Midbrain (tissue), 1 donor: ENCODE measurements around the gene STIM2.
"Not testable (repeated sequence)": the region's sequence is repeated elsewhere in the genome, so short reads cannot be mapped to it uniquely, and the experiment has no call there.

ENCODE experiments used
- DNase-seq: peaks from one replicate; lab custom pipeline; 2025; lab: John Stamatoyannopoulos, UW

Gene STIM2

DNA sequence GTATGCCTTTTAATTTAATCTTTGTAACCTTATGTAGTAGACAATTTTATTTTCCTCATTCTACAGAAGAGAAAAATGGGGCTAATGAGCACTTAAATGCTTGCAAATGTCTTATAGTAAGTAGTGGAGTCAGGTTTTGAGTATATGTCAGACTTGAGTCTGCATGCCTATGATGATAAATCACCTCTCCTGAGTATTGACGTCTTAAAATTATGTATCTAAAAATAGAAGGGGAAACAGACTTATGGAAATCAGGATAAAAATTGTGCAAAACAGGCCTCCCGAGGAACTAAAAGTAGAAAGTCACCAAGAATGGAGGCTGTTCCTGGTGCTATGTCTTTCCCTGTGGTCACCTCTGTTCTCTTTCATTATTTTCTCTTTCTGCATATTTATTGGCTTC, 92.7 kb downstream of the STIM2 start:
- no peak for DNase-seq

DNA sequence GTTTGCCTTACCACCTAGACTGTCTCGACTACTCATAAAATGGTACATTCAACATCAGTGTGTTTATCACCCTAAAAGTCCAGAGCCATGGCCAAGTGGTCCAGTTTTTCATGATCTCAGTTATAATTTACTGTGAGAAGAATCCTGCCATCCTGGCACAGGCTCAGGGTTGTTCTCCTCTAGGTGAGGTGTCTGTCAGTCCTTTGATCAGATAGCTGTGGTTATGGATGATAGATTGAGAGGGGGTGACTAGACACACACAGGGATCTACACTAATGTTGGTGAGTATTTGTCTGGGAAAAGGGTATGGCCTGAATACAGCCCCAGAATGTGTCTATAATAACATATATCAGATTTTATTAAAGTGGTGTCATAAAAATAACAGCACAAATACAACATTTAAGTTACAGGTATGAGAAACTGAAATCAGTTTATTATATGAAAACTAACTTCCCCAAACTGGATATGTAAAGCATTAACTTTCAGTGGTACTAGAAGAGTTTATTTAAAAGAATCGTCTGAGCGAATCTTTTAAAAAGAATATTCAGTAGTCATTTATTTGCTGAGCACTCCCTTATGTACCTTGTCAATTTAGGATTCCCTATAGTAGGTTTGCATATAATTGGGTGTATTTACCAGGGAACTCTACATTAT, 93.3 kb downstream of the STIM2 start:
- no peak for DNase-seq

DNA sequence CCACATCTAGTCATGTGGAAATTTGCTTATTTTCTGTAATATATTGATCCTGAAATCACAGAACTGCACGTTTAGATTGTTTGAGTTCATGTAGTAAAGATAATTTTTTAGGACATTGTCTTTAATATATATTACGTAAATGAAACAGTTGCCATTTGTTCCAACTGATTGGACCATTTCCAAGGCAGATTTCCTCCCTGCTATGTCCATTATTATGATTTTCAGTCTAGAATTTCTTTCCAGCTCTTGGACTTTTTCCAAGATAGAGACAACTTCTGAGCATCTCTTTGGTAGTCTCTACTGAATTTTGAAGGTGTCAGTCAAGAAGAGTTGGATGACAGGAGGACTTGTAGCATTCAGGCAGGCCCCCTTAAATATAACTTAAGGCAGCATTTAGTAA, 94.6 kb downstream of the STIM2 start:
- no peak for DNase-seq

DNA sequence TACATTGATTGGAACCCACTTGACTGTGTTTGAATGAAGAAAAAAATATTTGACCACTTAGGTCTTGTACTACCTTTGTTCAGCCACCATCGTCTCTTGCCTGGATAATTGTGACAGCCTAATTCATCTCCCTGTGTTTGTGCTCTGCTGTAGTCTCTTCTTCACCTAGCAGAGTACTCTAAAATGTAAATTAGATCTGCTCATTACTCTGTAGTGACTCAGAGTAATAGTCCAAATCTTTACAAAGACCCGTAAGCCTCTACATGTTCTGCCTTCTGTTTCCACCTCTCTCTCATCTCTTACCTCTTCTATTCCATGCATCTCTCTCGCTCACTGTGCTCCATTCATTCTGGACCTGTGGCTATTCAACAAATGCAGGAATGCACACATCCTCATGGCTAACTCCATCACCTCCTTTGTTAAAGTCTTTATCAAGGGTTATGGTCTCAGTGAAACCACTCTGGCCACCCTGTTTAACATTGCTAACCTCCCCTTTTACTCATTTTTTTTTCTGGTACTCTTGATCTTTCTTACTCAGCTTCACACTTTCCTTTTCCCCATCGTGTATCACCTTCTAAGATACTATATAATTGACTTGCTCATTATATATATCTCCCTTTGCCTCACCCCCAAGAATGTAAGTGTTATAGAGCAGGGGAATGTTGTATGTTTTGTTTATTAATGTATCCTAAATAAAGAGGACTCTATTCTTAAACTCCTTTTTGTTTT, 98.4 kb downstream of the STIM2 start:
- no peak for DNase-seq

DNA sequence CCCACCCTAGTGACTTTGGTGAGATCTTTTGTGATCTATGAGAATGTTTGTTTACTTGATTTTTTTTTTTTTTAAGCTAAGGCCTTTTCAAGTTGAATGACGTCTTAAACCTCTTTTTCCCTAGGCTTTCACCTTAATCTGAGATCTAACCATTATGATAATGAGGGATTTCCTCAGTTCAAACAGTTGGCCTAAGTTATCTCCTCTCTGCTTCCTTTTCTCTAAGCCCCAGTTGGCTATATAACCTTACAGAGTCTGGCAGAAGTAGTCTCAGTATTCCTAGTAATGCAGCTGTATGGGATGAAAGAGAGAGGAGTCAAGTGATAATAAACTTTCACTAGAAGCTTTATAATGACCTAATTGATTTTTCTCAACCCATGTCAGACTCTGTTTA, 99.0 kb downstream of the STIM2 start:
- DNase-seq: no peak

DNA sequence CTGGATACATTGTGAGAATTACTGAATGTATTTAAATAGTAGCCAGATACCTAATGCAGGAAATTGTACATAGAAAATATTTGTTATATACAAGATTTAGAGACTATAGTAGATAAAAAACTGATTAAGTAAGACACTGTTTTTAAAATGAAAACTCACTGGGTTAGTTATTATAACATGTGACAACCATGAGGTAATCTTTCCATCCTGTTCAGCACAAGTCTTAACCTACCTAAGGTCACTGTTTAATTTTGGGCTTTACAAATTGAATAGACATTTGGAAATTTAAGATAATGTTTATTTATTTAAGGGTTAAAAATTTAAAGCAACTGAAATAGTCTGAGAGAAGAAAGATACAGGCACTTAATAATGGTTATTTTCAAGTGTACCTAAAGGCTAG, 102.1 kb downstream of the STIM2 start:
- no peak for DNase-seq

DNA sequence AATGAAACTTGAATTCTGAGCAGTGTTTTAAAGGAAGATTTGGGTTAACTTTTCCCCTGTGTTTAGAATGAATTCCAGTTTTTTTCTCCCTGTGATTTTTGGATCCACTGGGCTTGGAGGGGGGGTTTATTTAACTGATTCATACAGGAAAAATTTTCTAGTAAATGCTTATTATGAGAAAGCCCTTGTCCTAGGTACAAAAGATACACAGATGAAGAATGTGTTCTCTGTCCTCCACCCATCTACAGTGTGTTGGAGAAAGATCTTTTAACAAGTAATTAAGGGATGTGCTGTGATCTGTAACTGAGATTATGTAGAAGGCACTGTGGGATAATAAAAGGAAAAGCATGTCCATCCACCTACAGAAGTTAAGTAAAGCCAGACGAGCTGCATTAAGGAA, 103.9 kb downstream of the STIM2 start:
- DNase-seq: no peak

DNA sequence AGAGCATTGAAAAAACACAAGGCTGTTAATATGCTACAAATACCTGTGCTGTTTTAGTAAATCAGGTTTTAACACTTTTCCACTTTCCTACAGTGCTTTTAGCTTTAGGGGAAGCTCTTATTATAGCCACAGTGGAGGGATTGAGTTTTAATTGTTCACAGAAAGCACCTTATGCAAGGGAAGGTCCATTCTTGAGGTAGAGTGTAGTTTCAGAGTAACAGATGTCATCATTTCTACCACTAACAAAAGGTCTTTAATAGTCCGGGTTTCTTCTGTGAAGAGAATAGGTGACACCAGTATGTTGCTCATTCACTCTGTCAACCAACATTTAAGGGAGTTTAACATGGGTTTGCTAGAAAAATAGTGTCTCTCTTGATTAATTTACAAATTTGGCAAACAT, 104.4 kb downstream of the STIM2 start:
- DNase-seq: no peak

DNA sequence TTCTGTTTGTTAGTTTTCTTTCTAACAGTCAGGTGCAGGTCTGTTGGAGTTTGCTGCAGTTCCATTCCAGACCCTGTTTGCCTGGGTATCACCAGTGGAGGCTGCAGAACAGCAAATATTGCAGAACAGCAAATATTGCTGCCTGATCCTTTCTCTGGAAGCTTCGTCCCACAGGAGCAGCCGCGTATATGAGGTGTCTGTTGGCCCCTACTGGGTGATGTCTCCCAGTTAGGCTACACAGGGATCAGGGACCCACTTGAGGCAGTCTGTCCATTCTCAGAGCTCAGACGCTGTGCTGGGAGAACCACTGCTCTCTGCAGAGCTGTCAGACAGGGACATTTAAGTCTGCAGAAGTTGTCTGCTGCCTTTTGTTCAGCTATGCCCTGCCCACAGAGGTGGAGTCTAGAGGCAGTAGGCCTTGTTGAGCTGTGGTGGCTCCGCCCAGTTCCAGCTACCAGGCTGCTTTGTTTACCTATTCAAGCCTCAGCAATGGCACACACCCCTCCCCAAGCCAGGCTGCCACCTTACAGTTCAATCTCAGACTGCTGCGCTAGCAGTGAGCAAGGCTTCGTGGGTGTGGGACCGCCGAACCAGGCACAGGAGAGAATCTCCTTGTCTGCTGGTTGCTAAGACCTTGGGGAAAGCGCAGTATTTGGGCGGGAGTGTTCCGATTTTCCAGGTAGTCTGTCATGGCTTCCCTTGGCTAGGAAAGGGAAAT, 115.0 kb downstream of the STIM2 start:
- DNase-seq: not testable (repeated sequence)

DNA sequence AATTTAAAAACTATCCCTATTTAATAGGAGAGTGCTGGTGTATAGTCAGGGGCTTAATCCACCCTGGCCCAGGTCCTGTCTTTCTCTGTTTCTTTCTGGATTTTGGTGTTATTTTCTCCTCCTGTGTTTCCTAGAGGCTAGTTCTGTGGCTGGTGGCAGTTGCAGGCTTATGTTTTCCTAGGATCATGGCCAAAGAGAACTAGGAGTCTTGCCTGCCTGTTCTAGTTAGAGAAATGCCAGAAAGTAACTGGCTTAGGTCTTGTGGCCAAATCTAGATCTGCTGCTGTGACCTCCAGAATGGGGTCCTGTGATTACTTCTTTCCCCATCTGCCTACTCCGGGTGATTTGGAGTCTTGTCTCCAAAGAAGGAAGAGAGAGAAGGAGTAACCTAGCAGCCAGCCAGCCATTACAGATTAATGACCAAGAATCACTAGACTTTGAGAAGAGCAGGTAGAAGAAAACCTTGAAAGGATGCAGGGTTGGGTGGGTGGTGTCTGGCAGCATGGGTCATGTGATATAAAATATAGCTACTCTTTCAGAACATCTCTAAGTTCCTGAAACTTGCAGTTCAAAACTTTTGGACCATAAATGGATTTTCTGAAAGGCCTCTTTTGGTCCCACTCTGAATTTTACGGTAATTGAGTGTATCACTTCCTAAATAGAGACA, 117.9 kb downstream of the STIM2 start:
- DNase-seq: no peak

DNA sequence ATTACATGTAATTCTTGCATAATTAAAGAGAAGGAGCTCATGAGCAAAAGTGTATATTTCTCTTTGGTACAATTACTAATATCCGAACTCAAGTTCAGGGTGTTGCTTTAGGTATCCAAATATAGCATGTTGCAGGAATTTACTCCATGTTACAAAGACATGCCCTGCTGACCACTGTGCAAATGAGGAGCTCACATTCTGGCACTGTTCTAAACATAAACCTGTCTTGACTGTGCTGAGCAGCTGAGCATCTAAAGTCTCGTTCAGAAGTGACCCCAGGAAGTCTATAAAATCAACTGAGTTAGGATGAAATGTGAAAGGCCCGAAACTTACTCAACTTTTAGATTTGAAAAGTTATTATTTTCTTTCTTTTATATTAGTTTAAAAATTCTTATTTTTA, 124.3 kb downstream of the STIM2 start:
- no peak for DNase-seq

DNA sequence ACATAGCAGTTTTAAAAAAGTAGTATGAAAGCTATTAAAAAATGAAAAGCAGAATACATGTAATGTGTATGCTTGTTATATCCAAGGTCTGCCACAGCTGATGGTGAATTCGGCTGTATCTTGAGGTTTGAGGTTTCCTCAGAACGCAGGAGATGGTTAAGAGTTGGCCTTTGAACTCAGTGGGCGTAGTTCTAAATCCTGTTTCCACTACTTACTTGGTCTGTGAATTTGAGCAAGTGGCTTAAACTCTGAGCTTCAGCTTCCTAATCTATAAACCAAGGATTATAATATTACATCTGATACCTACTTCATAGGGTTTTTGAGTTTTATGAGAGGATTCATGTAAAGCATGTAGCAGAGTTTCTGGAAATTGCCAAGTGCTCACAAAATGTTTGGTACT, 125.2 kb downstream of the STIM2 start:
- no peak for DNase-seq

DNA sequence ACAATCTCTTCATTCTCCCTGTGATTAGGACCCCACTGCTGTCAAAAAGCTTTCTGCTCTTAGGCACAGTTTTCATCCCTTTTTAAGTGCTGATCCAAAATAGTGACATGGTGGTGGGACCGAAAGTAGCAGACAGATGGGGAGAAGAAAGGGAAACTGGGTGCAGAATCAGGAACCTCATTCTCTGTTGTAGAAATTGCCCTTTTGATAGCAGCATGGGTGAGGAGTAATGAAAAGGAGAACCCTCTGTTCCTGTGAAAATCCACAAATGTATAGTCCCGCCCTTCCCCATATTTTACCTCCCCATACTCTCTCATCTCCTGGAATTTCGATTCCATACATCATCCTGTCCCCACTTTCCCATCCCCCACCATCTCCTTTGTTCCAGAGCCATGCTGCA, 126.5 kb downstream of the STIM2 start:
- DNase-seq: no peak

DNA sequence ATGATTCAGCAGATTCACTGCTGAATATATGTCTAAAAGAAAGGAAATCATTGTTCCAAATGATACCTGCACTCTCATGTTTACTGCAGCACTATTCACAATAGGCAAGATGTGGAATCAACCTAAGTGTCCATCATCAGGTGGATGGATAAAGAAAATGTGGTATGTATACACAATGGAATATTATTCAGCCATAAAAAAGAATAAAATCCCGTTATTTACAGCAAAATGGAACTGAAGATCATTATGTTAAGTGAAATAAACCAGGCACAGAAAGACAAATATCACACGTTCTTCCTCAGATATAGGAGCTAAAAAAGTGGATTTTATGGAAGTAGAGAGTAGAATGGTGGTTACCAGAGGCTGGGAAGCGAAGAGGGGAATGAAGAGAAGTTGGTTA, 130.4 kb downstream of the STIM2 start:
- DNase-seq: no peak

DNA sequence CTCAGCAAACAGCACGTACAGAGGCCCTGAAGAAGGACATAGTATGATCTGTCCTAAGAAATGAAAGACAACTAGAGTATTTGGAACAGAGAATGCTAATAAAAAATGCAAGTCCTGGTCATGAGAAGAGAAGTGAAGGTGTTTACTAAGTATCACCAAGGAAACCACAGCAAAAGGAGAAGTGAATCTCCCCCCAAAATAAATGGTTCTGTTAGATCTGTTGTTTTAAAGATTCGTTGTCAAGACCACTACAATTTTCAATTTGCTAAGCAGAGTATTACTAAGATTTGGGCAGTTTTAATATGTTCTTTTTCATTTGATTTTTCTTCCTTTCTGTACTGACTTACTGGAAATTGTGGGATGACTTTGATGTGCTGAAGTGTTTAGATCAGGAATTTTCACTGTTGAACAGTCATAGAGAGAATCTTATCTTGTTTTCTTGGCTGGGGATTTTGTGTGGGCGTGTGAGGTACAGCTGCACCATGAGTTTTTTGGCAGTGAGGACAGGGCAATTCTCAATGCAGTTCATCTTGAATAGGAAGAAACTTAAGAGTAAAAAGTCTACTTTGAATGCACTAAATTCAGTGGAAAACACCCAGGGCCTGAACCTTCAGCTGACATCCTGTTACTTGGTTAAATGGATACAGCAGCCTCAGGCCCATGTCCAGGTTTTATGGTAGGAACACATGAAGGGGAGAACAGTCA, 132.2 kb downstream of the STIM2 start:
- DNase-seq: peak; percentile 43

DNA sequence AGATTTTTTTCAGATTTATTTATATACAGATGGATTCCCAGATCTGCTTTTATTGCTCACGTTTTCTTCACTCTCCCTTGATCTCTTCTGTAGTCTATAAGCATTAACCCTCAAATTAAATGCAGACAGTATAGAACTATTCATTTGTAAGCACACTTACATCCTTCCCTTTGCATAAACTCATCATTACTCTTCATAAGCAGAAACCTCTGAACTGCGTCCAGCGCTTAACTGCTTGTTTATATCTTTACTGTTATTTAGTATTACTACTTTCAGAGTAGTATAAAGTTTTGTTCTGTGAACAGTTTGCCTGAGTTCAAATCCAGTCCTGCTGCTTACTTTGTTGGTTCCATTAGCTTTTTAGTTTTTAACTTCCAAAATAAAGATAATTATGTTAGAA, 132.9 kb downstream of the STIM2 start:
- DNase-seq: no peak

DNA sequence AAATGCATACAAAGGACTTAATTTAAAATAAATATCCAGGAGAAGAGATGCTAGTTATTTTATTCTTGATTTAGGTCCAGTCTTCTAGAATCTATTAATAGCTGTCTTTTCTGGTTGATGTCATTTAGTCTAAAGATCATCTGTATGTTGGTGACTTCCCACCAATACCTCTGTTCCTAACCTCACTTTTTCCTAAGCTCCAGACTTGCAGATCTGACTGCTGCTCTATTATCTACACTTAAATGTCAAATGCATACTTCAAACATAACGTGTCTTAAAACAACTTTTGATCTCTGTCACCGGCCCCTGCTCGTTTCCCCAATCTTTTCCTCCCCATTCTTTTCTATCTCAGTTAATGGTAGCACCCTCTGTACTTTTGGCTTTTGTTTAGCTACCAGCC, 133.3 kb downstream of the STIM2 start:
- DNase-seq: no peak

DNA sequence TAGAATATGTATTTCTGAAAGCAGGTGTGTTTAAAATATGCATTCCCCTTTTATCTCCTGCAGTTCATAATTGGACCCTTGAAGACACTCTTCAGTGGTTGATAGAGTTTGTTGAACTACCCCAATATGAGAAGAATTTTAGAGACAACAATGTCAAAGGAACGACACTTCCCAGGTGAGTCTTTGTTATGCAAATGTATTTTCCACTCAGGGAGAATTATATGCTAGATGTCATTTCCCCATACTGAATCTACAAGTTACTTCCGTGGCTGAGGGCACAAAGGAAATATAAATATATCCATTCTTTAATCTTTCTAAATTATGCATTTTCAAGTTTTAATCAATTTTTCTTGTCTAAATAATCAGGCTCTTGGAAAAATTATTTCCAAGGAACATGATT, 134.7 kb downstream of the STIM2 start:
- DNase-seq: no peak

DNA sequence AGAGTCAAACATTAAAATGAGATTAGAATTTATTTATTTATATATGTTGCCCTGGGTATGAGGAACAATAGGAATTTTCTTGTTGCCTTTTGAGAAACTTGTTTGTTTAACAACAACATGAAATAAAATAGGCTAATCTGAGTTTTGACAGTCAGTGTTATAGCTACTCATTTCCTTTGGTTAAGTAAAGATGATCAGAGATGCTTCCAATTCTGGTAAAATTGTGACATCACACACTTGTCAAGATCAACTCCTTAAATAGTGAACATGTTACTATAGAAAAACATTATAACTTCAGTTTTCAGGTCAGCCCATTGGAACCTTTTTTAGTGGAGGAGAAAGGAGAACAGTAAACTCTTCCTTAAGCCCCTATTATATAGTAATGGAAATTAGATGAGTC, 136.1 kb downstream of the STIM2 start:
- DNase-seq: no peak

DNA sequence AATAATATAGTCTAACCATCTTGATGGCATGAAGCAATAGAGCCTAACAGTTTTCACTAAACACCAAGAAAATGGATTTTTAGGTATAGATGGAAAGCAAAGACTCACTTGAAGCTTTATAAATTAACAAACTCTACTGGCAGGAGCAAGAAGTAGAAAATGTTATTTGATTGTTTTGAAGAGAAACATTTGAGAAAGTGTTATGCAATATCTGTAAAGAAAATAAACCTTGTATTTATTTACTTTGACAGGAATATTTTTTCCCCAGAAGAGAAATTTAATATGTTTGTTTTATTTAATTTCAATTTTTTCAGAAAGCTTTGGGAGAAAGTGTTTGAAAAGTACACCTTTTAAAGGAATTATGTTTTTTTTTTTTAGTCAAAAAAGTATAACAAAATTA, 139.0 kb downstream of the STIM2 start:
- no peak for DNase-seq

DNA sequence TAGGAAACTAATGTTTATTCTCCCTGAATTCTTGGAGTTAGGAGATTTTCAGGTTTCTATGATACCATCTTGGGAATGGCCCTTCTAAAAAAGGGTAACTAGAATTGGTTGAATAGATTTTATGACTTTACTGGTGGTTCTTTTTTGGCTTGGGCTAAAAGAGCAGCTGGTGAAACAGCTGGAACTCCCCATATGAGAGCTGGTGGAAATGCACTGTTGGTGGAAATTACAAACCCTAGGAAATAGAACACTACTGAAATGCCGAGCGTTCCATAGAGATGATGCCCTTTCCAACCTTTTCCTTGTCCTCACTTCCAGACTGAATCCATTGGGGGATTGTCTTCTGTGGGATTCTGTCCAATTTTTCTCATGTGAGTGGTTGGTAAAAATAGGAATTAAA, 139.5 kb downstream of the STIM2 start:
- no peak for DNase-seq

DNA sequence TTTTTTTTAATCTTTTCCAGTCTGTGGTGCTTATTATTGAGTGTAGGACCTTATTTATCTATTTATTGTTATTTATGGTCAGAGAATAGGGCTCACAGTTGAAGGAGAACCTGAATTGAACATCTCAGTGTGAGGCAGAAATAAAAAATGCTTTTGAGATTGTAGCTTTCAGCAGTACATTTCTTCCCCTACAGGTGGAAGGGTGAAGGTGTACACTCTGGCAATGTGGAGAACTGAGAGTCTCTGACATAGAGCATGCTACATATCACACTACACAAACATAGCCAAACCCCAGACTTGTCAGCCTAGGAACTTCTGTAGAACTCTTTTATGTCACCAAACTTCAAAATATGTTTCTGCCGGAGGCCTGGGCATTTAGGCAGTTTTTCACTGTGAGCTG, 140.2 kb downstream of the STIM2 start:
- no peak for DNase-seq
